K562 (cell line): ENCODE measurements around the gene MRPL32. TPM values are rescaled to one million over a fixed set of nuclear protein-coding genes. Genes with fewer than 3 reads are reported as not detected.

ENCODE experiments used
- BCLAF1 ChIP-seq, 2 experiments: fragments of 450-650 bp in 1 of 2; IDR thresholded peaks; 2 replicates each; pipeline ENCODE4 v1.6.1; 2011 to 2017; ENCODE audit warnings: low read depth in 2 of 2, antibody characterized with exemption in 1 of 2, borderline replicate concordance in 1 of 2, low read length in 1 of 2, mild to moderate bottlenecking in 1 of 2, mixed read lengths in 1 of 2; ENCODE audit not compliant: control insufficient read depth in 1 of 2
- CEBPG ChIP-seq, 3 experiments: fragments of 200-800 bp in 1 of 3; sonication (Bioruptor generic) in 1 of 3; sonication (generic) in 1 of 3; formaldehyde crosslinking in 1 of 3; IDR thresholded peaks in 2 of 3; conservative IDR thresholded peaks in 1 of 3; 2 replicates each; pipeline versions ENCODE4 v1.6.1 to v1.8.0; 2016 to 2022; ENCODE audit warnings: missing compliant biosample characterization in 2 of 3, missing genetic modification characterization in 2 of 3, mild to moderate bottlenecking in 1 of 3, missing genetic modification reagents in 1 of 3
- CREB1 ChIP-seq, 2 experiments: sonication (generic) in 1 of 2; formaldehyde crosslinking in 1 of 2; IDR thresholded peaks; 2 replicates each; pipeline versions ENCODE4 v1.6.1 to v1.8.0; 2012 to 2022; ENCODE audit warnings: inconsistent platforms in 1 of 2, mild to moderate bottlenecking in 1 of 2, missing genetic modification reagents in 1 of 2, moderate library complexity in 1 of 2
- CREM ChIP-seq: IDR thresholded peaks from 2 replicates; pipeline ENCODE4 v1.6.1; 2014; ENCODE audit warnings: antibody characterized with exemption, low read depth
- CXXC5 ChIP-seq: fragments of 250-450 bp; sonication (Bioruptor Pico); IDR thresholded peaks from 2 replicates; pipeline ENCODE4 v1.8.0; 2022; ENCODE audit warnings: inconsistent platforms, mild to moderate bottlenecking, moderate library complexity
- DPF2 ChIP-seq: fragments of 450-650 bp; IDR thresholded peaks from 2 replicates; pipeline ENCODE4 v1.6.1; 2016
- FUS ChIP-seq: fragments of 200-400 bp; formaldehyde crosslinking; optimal IDR thresholded peaks from 2 replicates; pipeline ENCODE3; 2017; ENCODE audit warnings: low read depth, low read length
- GABPA ChIP-seq: fragments of 200-800 bp; sonication (Bioruptor generic); conservative IDR thresholded peaks from 2 replicates; pipeline ENCODE4 v1.6.1; 2016; ENCODE audit warnings: low read depth, missing genetic modification characterization, missing compliant biosample characterization
- GABPB2 ChIP-seq: fragments of 250-450 bp; sonication (Bioruptor Pico); conservative IDR thresholded peaks from 2 replicates; pipeline ENCODE4 v1.5.1; 2021; ENCODE audit warnings: mild to moderate bottlenecking
- GATAD2B ChIP-seq: fragments of 450-650 bp; IDR thresholded peaks from 2 replicates; pipeline ENCODE4 v1.6.1; 2017; ENCODE audit warnings: mild to moderate bottlenecking, borderline replicate concordance
- HMGXB4 ChIP-seq: sonication (generic); formaldehyde crosslinking; IDR thresholded peaks from 2 replicates; pipeline ENCODE4 v1.8.1; 2023; ENCODE audit warnings: mild to moderate bottlenecking, missing genetic modification reagents
- HNRNPH1 ChIP-seq: fragments of 200-400 bp; formaldehyde crosslinking; optimal IDR thresholded peaks from 2 replicates; pipeline ENCODE3; 2017; ENCODE audit warnings: low read depth, mild to moderate bottlenecking, low read length, moderate library complexity
- HNRNPLL ChIP-seq: fragments of 200-400 bp; formaldehyde crosslinking; IDR thresholded peaks from 2 replicates; pipeline ENCODE4 v1.6.1; 2017; ENCODE audit warnings: low read length, low read depth, mild to moderate bottlenecking; ENCODE audit not compliant: poor library complexity, severe bottlenecking
- KLF10 ChIP-seq: fragments of 250-450 bp; sonication (Bioruptor Pico); IDR thresholded peaks from 2 replicates; pipeline ENCODE4 v1.6.1; 2021; ENCODE audit warnings: matching md5 sums
- MAFF ChIP-seq: IDR thresholded peaks from 2 replicates; pipeline ENCODE4 v1.6.1; 2012; ENCODE audit warnings: low read length, improper control_type of control experiment
- NFE2L1 ChIP-seq: fragments of 450-650 bp; IDR thresholded peaks from 2 replicates; pipeline ENCODE4 v1.6.1; 2016; ENCODE audit warnings: missing genetic modification characterization, low read depth, mild to moderate bottlenecking, missing compliant biosample characterization, moderate library complexity, borderline replicate concordance
- PTTG1 ChIP-seq: fragments of 450-650 bp; IDR thresholded peaks from 2 replicates; pipeline ENCODE4 v1.6.1; 2016; ENCODE audit warnings: low read depth, mild to moderate bottlenecking, missing genetic modification characterization, missing compliant biosample characterization
- PYGO2 ChIP-seq: fragments of 450-650 bp; IDR thresholded peaks from 2 replicates; pipeline ENCODE4 v1.6.1; 2016; ENCODE audit warnings: mild to moderate bottlenecking, missing genetic modification characterization, moderate library complexity, missing compliant biosample characterization
- RBM14 ChIP-seq: fragments of 200-400 bp; formaldehyde crosslinking; IDR thresholded peaks from 2 replicates; pipeline ENCODE4 v1.6.1; 2018; ENCODE audit warnings: low read depth, mild to moderate bottlenecking, low read length, moderate library complexity, borderline replicate concordance; ENCODE audit not compliant: insufficient read depth
- SP2 ChIP-seq: IDR thresholded peaks from 2 replicates; pipeline ENCODE4 v1.6.1; 2011; ENCODE audit warnings: mild to moderate bottlenecking, low read depth, low read length, moderate library complexity; ENCODE audit not compliant: poor library complexity, severe bottlenecking; ENCODE audit errors: extremely low read depth
- USF1 ChIP-seq: sonication (generic); formaldehyde crosslinking; IDR thresholded peaks from 2 replicates; pipeline ENCODE4 v1.9.0; 2022; ENCODE audit warnings: mild to moderate bottlenecking, missing genetic modification reagents
- ZNF282 ChIP-seq: sonication (generic); formaldehyde crosslinking; IDR thresholded peaks from 2 replicates; pipeline ENCODE4 v1.8.1; 2023; ENCODE audit warnings: missing genetic modification reagents
- ZNF699 ChIP-seq: fragments of 250-450 bp; sonication (Bioruptor Pico); IDR thresholded peaks from 2 replicates; pipeline ENCODE4 v1.8.0; 2021; ENCODE audit warnings: mild to moderate bottlenecking, moderate library complexity; ENCODE audit not compliant: insufficient replicate concordance
- polyA plus RNA-seq, 8 experiments: library from polyadenylated mRNA; depleted of rRNA in 4 of 8; stranded (reverse) in 5 of 8; unstranded in 3 of 8; fragments of >200 nt; fragmentation: Nextera tagmentation in 2 of 8; fragmentation: Illumina TruSeq in 1 of 8; extraction: Ambion mirVana in 2 of 8; extraction: Trizol in 1 of 8; gene quantifications; 2 replicates each; pipeline versions ENCODE4 v1.2.1 to v1.2.3, GENCODE V29; 2011 to 2014; ENCODE audit warnings: inconsistent platforms in 1 of 8, missing spikeins in 1 of 8
- total RNA-seq, 7 experiments: library from RNA; depleted of rRNA in 6 of 7; stranded (reverse); fragments of >200 nt in 6 of 7; fragmentation: Illumina TruSeq in 2 of 7; extraction: Trizol in 2 of 7; gene quantifications; 2 replicates each; pipeline versions ENCODE4 v1.2.1 to v1.2.3, GENCODE V29; 2011 to 2021; ENCODE audit warnings: low replicate concordance in 1 of 7

The MRPL32 gene
- total and polyA plus RNA-seq, 9 of the 15 experiments (the other 6 are each of a cell fraction or from before 2014, with no cell fraction given) = 75.5 to 351 (median 138) TPM

GRCh38 chr7:42986781-42987248 lies 54.6 kb downstream of the MRPL32 start (continued):
- no peak for TF ChIP-seq NFE2L1 (tag)
- no peak for TF ChIP-seq KLF10 (CRISPR knock-in tag)
- TF ChIP-seq USF1 (CRISPR knock-in tag) = no peak
- TF ChIP-seq CEBPG (CRISPR knock-in tag; IDR thresholded peaks at IDR 0.05) = no peak
- TF ChIP-seq CEBPG (tag; conservative IDR thresholded peaks at IDR 0.05 in 1 of 2, IDR thresholded peaks at IDR 0.05 in 1 of 2) = no peak
- no peak for TF ChIP-seq ZNF282
- TF ChIP-seq CXXC5 (CRISPR knock-in tag) = no peak; the same call in 1 of the 2 replicates
- peak; percentile 75; the same call in 1 of the 2 replicates for TF ChIP-seq GATAD2B
- peak; percentile 98 for TF ChIP-seq DPF2
- TF ChIP-seq SP2 = no peak
- no peak for TF ChIP-seq HNRNPH1
- TF ChIP-seq CREB1 (IDR thresholded peaks at IDR 0.05) = peak; percentile 58; the same call in 1 of the 2 replicates
- no peak for TF ChIP-seq CREB1 (CRISPR knock-in tag; IDR thresholded peaks at IDR 0.05)
- no peak for TF ChIP-seq RBM14
- TF ChIP-seq GABPB2 (CRISPR knock-in tag) = no peak
- no peak; the same call in 1 of the 2 replicates for TF ChIP-seq MAFF
- 0 out of 2 replicates have a peak, but pooled peaks have one; percentile 26 for TF ChIP-seq CREM
- TF ChIP-seq GABPA (tag) = no peak
- TF ChIP-seq ZNF699 (CRISPR knock-in tag) = no peak
- no peak for TF ChIP-seq FUS
- TF ChIP-seq PYGO2 (tag) = no peak
- TF ChIP-seq HMGXB4 (CRISPR knock-in tag) = no peak
- TF ChIP-seq HNRNPLL = peak; percentile 55
- TF ChIP-seq PTTG1 (tag) = no peak
- TF ChIP-seq BCLAF1 (IDR thresholded peaks at IDR 0.05; ENCODE audit: borderline replicate concordance in 1 of 2, control insufficient read depth in 1 of 2, low read depth in 2 of 2, low read length in 1 of 2) = no peak
